ENCODE results near the gene SLC25A29.

SLC25A29 gene

GRCh38 chr14:100330388-100330931, 24.2 kb upstream of the SLC25A29 start:
- H3K27ac ChIP-seq (ENCODE audit: extremely low read depth, low read depth, low read length), result no peak overlapping the region
- peak; percentile 80 for TF ChIP-seq GLIS1 (tag by site-specific recombination; IDR thresholded peaks at IDR 0.05)
- no peak for TF ChIP-seq ZNF830 (tag by site-specific recombination; IDR thresholded peaks at IDR 0.05; ENCODE audit: low read depth)
- TF ChIP-seq ZNF341 (tag by site-specific recombination; IDR thresholded peaks at IDR 0.05; ENCODE audit: low read depth), result peak; percentile 55; the same call in 1 of the 2 replicates
- no peak for TF ChIP-seq ZNF514 (tag by site-specific recombination; IDR thresholded peaks at IDR 0.05)
- no peak for TF ChIP-seq ZNF114 (tag by site-specific recombination; IDR thresholded peaks at IDR 0.05)
- peak; percentile 31 for TF ChIP-seq GLIS2 (tag by site-specific recombination; IDR thresholded peaks at IDR 0.05)
- TF ChIP-seq ZNF335 (tag by site-specific recombination; conservative IDR thresholded peaks at IDR 0.05), result no peak
- TF ChIP-seq EGR2 (tag by site-specific recombination; IDR thresholded peaks at IDR 0.05; ENCODE audit: low read depth), result peak; percentile 35; the same call in 1 of the 2 replicates
- no peak for TF ChIP-seq ZNF791 (tag by site-specific recombination; IDR thresholded peaks at IDR 0.05)
- TF ChIP-seq ZFHX2 (tag by site-specific recombination; conservative IDR thresholded peaks at IDR 0.05), result peak; percentile 69
- TF ChIP-seq ZIC2 (tag by site-specific recombination; IDR thresholded peaks at IDR 0.05), result peak; percentile 40; the same call in 1 of the 2 replicates
- no peak for TF ChIP-seq ZNF747 (tag by site-specific recombination; IDR thresholded peaks at IDR 0.05)
- no peak overlapping the region for H3K4me3 ChIP-seq (ENCODE audit: low read depth, low read length)
- ChIA-PET POLR2A (no interaction called here), CTCF (interaction anchor here (0.6 kb wide), 1 partner anchor 245 kb away, joined by 3 read pairs; no protein-coding TSS in a partner anchor)
- peaks cover 0 to 13% of the 10 kb centered on the region in 2 experiments; a peak in 1 of 3 replicates for H3K36me3 ChIP-seq (ENCODE audit: control insufficient read depth in 2 of 2, insufficient read depth in 1 of 2, low read length in 2 of 2)
- no peaks in the 10 kb centered on the region for H3K9me3 ChIP-seq (ENCODE audit: control insufficient read depth, insufficient read depth, low read depth, low read length)
- no peaks in the 10 kb centered on the region for H3K4me1 ChIP-seq (ENCODE audit: control insufficient read depth, insufficient read depth, low read length)

- Histone ChIP-seq H3K9me3 (ENCODE audit: control insufficient read depth, insufficient read depth, low read depth, low read length) (no peaks in the 10 kb centered on the region), H3K4me3 (ENCODE audit: low read depth, low read length) (no peak overlapping the region), H3K36me3 (ENCODE audit: control insufficient read depth in 2 of 2, insufficient read depth in 1 of 2, low read length in 2 of 2) (peaks cover 0 to 11% of the 10 kb centered on the region in 2 experiments; a peak in 1 of 3 replicates), H3K27ac (ENCODE audit: extremely low read depth, low read depth, low read length) (no peak overlapping the region), H3K4me1 (ENCODE audit: control insufficient read depth, insufficient read depth, low read length) (no peaks in the 10 kb centered on the region)
- TF ChIP-seq SP2 (tag by site-specific recombination; IDR thresholded peaks at IDR 0.05), result no peak
- no peak for TF ChIP-seq ZNF610 (tag by site-specific recombination; IDR thresholded peaks at IDR 0.05; ENCODE audit: borderline replicate concordance)
- no peak for TF ChIP-seq ZNF830 (tag by site-specific recombination; IDR thresholded peaks at IDR 0.05; ENCODE audit: low read depth)
- POLR2A ChIA-PET, result no interaction called here
- CTCF ChIA-PET, result no interaction called here
Observed at GRCh38 chr14:100330007-100330344, 23.7 kb upstream of the SLC25A29 start.

GRCh38 chr14:100329233-100330006, 23.2 kb upstream of the SLC25A29 start:
- no peak overlapping the region for H3K27ac ChIP-seq (ENCODE audit: extremely low read depth, low read depth, low read length)
- CTCF ChIA-PET, result interaction anchor here (0.7 kb wide), 1 partner anchor 50 kb away, joined by 3 read pairs; no protein-coding TSS in a partner anchor
- POLR2A ChIA-PET, result no interaction called here
- no peak overlapping the region for H3K4me3 ChIP-seq (ENCODE audit: low read depth, low read length)
- peaks cover 0 to 6% of the 10 kb centered on the region in 2 experiments; a peak in 1 of 3 replicates for H3K36me3 ChIP-seq (ENCODE audit: control insufficient read depth in 2 of 2, insufficient read depth in 1 of 2, low read length in 2 of 2)
- TF ChIP-seq ZNF274 (IDR thresholded peaks at IDR 0.05; ENCODE audit: low read length) (no peak), ZNF274 (tag by site-specific recombination; IDR thresholded peaks at IDR 0.05; ENCODE audit: borderline replicate concordance) (no peak), GLIS2 (tag by site-specific recombination; IDR thresholded peaks at IDR 0.05) (peak; percentile 17; the same call in 1 of the 2 replicates)
- H3K4me1 ChIP-seq (ENCODE audit: control insufficient read depth, insufficient read depth, low read length), result no peaks in the 10 kb centered on the region
- no peaks in the 10 kb centered on the region for H3K9me3 ChIP-seq (ENCODE audit: control insufficient read depth, insufficient read depth, low read depth, low read length)

DNA sequence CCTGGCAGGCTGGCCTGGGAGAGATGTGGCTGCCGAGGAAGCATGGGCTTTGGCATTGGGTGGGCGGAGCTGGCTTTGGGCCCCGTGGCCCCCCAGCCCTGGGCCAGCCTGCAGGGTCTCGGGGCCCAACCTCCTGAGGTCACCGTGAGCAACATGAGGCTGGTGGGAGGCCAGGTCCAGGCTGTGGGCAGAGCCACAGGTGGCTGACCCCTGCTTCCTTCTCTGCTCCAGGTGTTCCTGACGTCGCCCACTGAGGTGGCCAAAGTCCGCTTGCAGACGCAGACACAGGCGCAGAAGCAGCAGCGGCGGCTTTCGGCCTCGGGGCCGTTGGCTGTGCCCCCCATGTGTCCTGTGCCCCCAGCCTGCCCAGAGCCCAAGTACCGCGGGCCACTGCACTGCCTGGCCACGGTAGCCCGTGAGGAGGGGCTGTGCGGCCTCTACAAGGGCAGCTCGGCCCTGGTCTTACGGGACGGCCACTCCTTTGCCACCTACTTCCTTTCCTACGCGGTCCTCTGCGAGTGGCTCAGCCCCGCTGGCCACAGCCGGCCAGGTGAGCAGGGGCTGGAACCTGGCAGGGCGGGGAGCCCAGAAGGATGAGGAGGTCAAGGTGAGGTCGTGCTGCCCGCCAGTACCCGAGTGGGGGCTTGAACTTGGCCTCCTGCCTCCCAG, 22.4 kb upstream of the SLC25A29 start:
- Histone ChIP-seq H3K9me3 (ENCODE audit: control insufficient read depth, insufficient read depth, low read depth, low read length) (no peaks in the 10 kb centered on the region), H3K36me3 (ENCODE audit: control insufficient read depth in 2 of 2, insufficient read depth in 1 of 2, low read length in 2 of 2) (peaks cover 0 to 3% of the 10 kb centered on the region in 2 experiments; a peak in 1 of 3 replicates), H3K4me3 (ENCODE audit: low read depth, low read length) (no peak overlapping the region), H3K27ac (ENCODE audit: extremely low read depth, low read depth, low read length) (no peak overlapping the region), H3K4me1 (ENCODE audit: control insufficient read depth, insufficient read depth, low read length) (no peaks in the 10 kb centered on the region)
- TF ChIP-seq, protein P1, sequence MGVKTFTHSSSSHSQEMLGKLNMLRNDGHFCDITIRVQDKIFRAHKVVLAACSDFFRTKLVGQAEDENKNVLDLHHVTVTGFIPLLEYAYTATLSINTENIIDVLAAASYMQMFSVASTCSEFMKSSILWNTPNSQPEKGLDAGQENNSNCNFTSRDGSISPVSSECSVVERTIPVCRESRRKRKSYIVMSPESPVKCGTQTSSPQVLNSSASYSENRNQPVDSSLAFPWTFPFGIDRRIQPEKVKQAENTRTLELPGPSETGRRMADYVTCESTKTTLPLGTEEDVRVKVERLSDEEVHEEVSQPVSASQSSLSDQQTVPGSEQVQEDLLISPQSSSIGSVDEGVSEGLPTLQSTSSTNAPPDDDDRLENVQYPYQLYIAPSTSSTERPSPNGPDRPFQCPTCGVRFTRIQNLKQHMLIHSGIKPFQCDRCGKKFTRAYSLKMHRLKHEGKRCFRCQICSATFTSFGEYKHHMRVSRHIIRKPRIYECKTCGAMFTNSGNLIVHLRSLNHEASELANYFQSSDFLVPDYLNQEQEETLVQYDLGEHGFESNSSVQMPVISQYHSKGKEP (tag by site-specific recombination; IDR thresholded peaks at IDR 0.05), result no peak
- TF ChIP-seq ZNF514 (tag by site-specific recombination; IDR thresholded peaks at IDR 0.05), result no peak
- ChIA-PET POLR2A (no interaction called here), CTCF (interaction anchor here (0.7 kb wide), 1 partner anchor 51 kb away, joined by 3 read pairs; no protein-coding TSS in a partner anchor)
